GM21447 (cell line): Measurements from ENCODE around the gene TH.

ENCODE experiments used
- ATAC-seq: cut with Tn5 transposase; IDR thresholded peaks from one replicate; pipeline ENCODE4 v1.9.1; 2021; ENCODE audit not compliant: unreplicated experiment

The TH gene

DNA sequence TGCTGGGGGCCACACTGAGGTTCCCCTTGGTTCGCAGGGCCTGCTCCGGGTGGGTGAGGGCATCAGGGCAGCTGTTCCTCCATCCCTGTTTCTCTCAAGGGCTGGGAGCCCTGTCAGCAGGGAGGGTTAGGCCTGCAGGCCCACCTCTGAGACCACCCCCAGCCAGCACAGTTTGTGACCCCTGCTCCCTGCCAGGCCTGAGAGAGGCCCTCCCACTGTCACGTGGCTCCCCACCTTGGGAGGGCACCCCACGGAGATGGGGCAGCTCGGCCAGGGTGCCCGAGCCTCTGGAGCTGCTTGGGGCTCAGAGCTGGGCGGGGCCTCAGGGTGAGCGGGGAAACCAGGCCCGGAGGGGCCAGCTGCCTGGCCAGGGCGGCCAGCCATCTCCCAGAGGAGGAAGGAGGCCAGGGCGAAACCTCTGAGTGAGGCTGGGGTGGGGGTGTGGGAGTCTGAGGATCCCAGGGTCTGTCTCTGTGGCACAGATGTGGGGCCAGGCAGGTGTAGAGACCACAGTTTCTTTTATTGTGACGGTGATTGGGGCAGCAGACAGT is 8.1 kb downstream of the TH start:
- no peak for ATAC-seq

DNA sequence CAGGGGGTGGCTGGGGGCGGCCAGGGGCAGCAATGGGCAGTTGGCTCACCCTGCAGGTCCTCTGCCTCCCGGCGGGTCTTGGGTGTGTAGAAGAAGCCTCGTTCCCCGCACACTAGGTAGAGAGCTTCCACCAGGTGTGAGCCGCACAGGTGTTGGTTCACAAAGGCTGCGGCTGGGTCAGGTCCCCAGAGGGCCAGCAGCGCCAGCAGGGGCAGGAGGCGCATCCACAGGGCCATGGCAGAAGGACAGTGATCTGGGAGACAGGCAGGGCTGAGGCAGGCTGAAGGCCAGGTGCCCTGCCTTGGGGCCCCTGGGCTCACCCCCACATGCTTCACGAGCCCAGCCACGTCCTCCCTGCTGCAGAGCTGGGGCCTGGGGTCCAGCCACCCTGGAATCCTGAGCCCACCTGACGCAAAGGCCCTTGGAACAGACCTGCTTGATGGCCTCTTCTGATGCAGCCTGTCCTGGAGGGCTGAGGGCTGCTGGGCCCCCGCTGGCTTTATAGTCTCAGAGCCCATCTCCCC is 10.8 kb downstream of the TH start, which contains the start of gene INS:
INS (minus strand) TSS at position 474 of the 524 bp plus-strand sequence; CDS start at position 236, 238 bp downstream.
- no peak for ATAC-seq

DNA sequence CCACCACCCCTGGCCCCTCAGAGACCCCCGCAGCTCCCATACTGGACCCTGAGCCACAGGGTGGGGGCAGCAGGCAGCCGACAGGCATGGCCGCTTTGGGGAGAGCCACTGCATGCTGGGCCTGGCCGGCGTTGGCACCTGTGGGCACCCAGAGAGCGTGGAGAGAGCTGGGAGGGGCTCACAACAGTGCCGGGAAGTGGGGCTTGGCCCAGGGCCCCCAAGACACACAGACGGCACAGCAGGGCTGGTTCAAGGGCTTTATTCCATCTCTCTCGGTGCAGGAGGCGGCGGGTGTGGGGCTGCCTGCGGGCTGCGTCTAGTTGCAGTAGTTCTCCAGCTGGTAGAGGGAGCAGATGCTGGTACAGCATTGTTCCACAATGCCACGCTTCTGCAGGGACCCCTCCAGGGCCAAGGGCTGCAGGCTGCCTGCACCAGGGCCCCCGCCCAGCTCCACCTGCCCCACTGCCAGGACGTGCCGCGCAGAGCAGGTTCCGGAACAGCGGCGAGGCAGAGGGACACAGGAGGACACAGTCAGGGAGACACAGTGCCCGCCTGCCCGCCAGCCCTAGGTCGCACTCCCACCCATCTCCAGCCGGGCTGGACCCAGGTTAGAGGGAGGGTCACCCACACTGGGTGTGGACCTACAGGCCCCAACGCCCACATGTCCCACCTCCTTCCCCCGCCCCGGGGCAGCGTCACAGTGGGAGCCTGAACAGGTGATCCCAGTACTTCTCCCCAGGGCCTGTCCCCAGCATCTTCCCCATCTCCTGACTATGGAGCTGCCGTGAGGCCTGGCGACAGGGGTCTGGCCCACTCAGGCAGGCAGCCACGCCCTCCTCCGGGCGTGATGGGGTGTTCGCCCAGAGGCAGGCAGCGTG is 11.8 kb downstream of the TH start:
- no peak for ATAC-seq

DNA sequence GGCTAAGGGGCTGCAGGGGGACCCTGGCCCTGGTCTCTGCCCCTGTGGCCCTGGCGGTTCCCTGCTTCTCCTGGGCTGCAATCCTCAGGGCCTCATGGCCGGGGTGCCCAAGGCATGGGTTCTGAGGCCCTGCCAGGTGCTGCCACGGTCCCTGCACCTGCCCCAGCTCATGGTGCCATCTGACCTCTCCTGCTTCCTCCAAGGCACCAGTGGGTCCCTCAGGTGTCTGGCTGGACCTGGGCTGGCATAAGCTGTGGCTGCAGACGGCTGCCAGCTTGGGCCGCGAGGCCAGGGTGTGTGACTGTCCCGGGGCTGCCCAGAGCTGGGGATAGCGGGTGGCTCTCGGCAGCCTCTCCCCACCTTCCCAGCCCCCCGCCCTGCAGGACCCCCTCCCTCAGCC is 12.6 kb downstream of the TH start:
- no peak for ATAC-seq

DNA sequence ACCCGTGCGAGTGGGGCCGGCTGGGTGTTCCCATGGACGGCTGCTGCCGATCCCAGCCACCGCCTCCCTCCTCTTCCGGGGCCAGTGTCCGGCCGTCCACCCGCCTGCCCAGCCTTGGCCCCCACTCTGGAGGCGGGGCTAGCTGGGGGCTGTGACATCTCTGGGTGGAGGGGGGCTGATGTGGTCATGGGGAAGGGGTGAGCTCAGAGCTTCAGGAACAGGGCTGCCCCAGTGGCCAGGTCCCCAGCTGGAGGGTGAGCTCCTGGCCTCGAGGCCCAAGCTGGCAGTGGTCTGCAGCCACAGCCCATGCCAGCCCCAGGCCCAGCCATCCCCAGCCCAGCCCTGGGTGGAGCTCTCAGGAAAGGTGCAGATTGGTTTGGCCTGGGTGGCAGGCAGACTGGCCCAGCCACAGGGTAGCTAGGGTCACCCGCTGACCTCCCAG is 13.3 kb downstream of the TH start:
- no peak for ATAC-seq

DNA sequence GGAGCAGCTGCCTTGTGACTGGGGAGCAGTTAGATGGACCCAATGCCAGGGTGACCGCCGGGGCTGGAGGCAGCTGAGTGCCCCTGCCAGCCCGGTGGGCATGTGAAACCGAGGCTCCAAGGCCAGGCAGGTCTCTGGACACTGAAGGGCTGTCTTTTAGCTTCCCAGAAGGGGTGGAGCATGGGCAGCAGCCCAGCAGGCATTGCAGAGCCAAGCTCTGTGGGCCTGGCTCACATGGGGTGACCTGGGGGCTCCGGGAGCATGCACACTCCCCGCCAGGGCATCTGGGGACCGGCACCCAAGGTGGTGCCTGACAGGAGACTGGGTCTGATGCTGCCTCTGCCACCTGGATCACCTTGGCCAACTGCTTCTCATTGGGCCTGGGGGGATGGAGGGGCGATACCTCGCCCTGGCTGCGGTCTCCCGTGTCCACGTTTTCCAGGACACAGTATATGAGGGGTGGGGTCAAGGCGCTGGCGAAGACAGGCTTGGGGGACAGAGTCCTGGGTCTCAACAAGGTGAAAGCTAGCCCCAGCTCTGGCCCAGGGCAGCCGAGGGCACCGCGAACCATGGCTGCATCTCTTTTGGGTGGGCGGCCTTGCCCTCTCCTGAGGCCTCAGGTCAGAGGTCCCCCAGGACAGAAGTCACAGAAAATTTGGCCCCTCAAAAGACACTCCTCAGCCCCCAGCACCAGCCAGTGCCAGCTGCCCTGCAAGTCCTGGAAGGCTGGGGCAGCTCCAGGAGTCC is 14.1 kb downstream of the TH start:
- no peak for ATAC-seq

DNA sequence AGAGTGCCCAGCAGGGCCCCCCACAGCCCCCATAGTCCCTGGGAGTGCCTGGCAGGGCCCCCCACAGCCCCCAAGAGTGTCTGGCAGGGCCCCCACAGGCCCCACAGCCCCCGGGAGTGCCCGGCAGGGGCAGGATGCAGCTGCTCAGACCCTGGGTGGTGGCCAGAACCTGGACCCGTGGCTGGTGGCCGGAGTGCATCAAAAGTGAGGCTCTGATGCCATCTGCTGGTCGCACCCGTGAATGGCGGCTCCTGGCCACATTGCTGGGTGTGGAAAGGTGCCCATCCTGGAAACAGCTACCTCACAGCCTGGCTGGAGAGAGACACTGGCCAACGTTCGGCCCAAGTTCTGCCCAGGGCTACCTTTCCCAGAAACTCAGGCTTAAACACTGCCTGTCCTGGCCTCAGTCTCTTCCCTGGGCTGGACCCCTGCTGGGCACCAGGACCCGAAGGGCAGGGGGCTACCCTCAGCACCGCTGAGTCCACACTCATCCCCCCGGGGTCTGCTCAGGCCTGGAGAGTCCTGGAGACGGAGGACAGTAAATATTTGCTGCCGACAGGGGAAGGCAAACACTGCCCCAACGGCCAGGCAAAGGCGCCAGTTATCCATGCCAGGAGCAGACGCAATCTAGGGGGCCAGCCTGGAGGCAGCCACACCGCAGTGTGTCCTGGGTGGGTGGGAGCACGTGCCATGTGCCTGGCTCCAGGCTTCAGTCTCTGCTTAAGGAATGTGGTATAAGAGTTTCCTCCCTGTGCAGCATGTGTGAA is 15.0 kb downstream of the TH start:
- ATAC-seq: no peak

DNA sequence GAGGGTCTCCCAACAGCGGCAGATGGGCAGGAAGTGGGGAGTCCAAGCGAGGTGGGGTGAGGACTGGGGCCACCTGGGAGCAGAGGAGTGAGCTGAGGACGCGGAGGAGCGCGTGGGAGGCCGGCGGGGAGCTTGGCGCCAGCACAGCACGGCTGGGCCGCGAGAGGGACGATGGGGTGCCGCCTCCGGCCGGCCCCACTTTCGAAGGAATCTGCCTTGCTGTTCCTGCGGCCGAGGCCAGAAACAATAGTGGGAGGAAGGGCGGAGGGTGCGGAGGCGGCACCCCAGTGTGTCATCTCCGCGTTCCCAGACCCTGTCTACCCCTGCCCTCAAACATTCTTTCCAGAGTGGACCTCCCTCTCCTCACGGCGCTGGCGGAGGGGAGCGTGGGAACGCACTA is 16.1 kb downstream of the TH start:
- no peak for ATAC-seq

DNA sequence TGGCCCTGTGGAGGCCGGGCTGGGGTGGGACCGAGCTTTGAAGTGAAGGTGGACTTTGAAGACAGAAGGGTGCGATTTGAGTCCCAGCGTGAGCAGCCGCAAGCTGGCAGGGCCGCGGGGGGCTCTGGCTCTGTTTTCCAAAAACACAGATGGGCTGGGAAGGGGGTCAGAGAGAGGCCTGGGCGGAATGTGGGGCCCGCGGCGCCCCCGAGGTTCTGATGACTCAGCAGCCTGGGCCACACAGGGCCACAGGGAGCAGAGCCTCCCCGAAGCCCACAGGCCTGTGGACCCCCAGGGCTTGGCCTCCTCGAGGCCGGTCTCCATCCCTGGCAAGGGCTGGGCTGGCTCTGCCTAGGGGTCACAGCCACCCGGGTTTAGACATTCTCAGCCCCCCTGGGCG is 16.7 kb downstream of the TH start:
- ATAC-seq: no peak

DNA sequence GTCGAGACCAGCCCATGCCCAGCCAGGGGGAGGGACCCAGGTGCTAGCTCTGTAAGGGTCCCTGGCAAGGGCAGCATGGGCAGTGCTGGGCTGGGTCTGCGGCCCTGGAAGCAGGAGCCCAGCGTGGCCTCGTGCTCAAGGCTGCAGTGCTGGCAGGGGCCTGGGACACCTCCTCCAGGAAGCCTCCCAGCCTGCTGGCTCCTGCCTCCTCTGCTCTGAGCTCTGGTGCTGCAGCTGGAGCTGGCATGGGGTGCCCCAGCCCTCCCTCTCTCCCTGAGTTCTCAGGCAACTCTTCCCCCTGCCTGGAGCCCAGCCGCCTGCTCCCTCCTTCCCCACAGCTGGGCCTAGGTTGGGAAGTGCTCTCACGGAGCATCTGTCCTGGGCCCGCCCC is 17.4 kb downstream of the TH start:
- no peak for ATAC-seq

DNA sequence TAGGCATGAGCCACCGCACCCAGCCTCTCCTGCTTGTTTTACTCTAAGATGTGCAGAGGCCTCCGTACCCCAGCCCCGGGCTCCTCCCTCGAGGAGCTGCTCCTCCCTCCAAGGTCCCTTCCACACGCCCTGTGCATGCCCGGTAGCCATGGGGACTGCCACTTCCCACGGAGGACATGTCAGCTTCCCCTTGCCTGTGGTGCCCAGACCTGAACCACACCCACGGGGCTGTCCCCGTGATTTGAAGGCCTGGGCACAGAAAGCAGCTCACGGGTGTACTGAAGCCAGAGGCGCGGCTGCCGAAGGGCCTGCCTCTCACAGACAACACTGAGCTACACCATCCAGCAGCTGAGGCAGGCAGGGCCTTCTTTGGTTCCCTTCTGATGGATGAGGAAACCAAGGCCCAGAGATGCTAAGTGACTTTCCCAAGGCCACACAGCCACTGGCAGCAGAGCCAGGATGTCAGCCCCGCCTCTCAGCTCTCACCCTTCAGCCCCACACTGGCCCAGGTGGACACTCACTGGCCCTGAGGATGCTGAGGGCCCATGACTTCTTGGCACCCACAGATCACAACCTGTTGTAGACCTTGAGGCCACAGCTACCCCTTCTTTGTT is 17.9 kb downstream of the TH start:
- no peak for ATAC-seq

DNA sequence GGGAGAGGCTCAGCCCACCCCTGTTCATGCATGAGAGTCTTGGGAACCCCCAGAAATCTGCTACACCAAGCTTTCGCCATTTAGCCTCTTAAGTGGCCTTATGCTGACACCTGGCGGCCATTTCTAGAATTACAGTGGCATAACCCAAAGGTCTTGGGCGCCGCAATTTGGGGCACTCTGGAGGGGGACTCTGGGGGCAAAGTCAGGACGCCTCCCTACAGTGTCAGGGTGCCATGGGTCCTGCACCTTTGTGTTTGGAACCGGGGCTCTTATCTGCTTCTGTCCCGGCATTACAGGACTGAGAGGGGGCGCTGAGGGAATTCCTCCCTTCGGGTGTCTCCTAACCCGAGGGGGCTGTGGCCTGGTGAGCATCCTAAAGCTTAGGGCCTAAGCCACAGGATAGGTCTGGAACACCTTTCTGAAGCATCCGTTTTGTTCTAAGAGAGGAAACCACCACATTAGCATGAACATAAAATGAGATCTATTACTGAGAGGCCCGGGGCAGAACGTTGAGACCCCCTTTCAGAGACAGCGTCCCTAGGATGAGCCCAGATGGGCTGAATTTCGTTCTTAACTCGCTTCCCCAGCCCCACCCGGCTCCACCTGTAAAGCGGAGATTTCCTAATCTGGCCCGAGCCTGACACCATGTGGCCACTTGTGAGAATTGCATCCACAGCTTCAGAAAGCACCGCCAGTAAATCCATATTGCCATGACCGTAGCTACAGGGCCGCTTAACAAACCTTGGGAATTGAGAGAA is 19.9 kb downstream of the TH start:
- peak; percentile 61 for ATAC-seq

DNA sequence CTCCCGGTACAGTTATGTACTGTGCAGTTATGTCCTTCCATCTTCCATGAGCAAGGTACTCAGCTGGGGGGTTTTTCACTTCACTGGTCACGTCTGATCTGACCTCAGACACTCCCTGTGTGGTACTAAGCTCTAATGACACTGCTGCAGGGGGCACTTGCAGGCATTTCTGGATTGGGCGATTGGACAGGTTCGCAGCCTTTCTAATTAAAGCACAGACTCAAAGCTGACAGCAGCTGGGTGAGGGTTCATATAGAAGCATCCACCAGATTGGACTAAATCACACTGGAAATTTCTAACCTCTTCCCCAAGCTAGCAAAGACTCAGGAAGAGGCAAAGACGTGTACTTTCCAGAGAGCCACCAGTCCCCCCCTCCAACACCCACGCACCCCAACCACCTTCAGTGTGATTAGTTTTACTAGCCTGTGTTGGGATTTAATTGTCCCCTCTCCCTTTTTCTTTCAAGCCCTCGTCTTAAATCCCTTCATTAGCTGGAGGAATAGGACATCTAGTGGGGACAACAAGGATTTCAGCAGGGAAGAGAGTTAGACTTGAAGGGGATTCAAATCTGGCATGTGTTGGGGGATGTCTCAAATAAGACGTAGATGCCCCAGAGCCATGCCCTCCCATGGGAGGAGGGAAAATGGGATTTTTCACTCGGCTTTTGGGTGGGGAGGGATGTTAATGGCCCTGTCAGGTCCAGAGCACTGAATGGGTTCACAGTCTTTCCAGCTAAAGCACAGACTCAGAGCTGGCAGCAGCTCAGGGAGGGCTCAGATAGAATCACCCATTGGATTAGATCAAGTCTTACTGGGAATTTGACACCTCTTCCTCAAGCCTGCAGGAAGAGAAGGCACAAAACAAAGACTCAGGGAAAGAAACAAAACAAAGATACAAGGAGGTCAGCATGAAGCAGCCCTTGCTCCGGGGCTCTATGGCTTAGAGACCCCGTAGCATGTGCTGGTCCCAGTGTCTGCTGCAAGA is 21.5 kb downstream of the TH start:
- ATAC-seq: no peak

DNA sequence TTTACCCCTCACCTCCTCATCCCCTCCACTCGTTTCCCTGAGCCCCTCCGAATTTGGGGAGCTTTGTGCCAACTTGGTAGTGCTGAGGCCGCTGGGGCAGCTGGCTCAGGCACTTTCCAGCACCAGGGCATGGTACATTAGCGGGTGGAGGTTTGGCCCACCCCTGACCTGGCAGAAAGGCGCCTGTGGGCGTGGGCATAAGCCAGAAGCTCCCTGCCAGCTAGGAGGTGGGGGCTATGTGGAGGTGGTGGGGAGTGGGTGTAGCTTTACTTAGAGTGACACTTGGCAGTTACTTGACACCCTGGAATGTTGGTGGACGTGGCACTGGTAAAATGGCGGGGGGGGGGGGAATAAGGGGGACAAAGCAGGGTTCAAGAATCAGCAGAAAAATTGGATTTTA is 22.2 kb downstream of the TH start:
- no peak for ATAC-seq

DNA sequence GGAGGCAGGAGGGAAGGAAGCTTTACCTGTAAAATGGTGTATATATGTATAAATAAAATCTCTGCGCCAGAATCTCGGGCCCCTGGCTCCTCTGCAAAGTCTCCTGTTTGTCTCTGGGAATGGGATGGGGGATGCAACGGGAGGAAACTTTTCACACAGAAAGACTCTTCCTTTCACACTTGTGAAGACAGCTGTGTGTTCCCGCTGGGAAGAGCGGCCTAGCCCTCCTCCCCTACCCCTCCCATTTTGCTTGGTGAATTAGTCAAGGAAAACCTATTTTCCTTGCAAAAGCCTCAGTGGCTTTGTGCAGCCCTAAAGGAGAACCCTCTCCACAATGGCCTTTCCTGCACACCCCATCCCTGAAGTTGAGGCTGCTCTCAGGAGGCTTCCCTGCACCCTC is 23.0 kb downstream of the TH start:
- ATAC-seq: no peak

DNA sequence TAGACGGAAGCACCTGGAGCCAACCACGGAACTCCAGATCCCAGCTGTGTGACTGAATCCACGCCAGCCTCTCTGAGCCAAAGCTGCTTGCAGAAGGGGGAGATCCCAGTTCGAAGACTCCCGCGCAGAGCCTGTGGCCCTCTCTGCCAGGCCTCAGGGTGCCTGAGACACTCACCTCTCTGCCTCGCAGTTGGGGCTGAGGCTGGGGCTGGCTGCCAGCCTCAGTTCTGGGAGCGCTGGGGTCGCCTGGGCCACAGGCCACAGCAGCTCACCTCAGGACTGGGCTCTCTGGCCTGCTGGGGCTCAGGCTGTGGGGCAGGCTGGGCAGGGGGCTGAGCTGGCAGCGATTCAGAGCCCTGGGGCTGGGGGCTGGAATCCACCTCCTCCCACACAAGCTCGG is 24.2 kb downstream of the TH start:
- no peak for ATAC-seq

DNA sequence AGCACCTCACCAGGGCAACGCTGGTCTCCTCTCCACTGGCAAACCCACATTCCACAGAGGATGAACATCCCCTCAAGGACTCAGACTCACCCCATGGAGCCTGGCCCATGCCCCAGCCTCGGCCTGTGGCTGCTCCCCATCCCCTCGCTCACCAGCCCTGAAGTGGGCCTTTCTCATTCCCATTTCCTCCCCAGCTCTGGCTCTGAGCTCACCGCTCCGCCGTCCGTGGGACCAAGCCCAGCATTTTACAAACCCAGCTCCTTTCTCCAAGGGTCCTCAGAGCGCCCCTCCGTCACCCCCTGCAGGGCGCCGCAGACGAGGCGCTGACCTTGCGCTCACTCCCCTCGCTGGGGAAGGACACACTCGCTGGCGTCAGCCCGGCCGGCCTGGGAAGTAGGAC is 25.6 kb downstream of the TH start:
- ATAC-seq: no peak

DNA sequence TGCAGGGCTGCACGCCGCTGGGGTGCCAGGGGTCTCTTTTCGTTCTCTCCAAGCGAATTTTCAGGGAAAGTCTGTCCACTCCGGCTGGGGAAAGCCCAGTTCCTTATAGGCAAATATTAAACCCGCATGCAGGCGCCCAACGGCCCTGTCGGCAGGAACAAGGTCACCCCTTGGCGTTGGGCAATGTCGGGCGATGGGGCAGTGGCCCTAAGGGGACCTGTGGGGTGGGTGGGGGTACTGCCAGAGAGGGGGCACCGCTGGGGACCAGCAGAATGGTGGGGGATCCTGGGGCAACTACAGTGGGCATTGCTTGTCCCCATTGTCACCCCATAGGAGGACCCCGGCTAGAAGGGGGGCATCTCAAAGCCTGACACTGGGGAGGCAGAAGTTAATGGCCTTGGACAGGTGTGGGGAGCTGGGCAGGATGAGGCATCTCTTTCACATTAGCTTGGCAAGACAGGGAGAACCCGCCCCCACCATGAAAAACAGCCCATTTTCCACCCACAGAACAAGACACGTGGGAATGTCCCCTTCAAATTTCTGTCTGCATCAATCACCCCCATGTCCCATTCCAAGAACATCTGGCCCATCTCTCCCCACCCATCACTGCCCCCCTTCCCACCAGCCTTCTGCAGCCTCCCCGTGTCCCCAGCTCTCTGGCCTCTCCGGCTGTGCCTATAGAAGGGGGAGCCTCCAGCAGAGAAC is 26.9 kb downstream of the TH start:
- no peak for ATAC-seq
